Neural cell (in vitro differentiated cells): ENCODE data around the gene ZCRB1. TPM values are rescaled to one million over a fixed set of nuclear protein-coding genes. Genes with fewer than 3 reads are reported as not detected.

ENCODE experiments used
- H2AFZ ChIP-seq: fragments of 200-600, 300-800 bp; sonication (generic), shearing (Covaris generic); 2 replicates; pipeline ENCODE4 v1.6.0; 2014; ENCODE audit warnings: low read depth, mild to moderate bottlenecking, antibody characterized with exemption, low read length, moderate library complexity
- H3F3A ChIP-seq: fragments of 200-600 bp; shearing (Covaris generic); 2 replicates; pipeline ENCODE4 v1.6.1; 2016; ENCODE audit warnings: mild to moderate bottlenecking, moderate library complexity, mixed read lengths, antibody characterized with exemption, low read length; ENCODE audit not compliant: insufficient read depth, poor library complexity, severe bottlenecking
- H3K27ac ChIP-seq: fragments of 200-600, 300-800 bp; sonication (generic), shearing (Covaris generic); 2 replicates; pipeline ENCODE4 v1.5.1; 2014; ENCODE audit warnings: mild to moderate bottlenecking, low read length, moderate library complexity
- H3K27me3 ChIP-seq: fragments of 300-800, 200-600 bp; sonication (generic), shearing (Covaris generic); 2 replicates; pipeline ENCODE4 v1.6.0; 2014; ENCODE audit warnings: mild to moderate bottlenecking, low read depth, low read length, moderate library complexity; ENCODE audit not compliant: insufficient read depth
- H3K36me3 ChIP-seq: fragments of 300-800, 200-600 bp; sonication (generic), shearing (Covaris generic); 2 replicates; pipeline ENCODE4 v1.5.1; 2014; ENCODE audit warnings: mild to moderate bottlenecking, antibody characterized with exemption, low read length, moderate library complexity; ENCODE audit not compliant: insufficient read depth
- H3K4me2 ChIP-seq: fragments of 300-800, 200-600 bp; sonication (generic), shearing (Covaris generic); 2 replicates; pipeline ENCODE4 v1.6.0; 2014; ENCODE audit warnings: mild to moderate bottlenecking, low read length
- H3K4me3 ChIP-seq: fragments of 300-800, 200-600 bp; sonication (generic), shearing (Covaris generic); 2 replicates; pipeline ENCODE4 v1.5.1; 2014; ENCODE audit warnings: mild to moderate bottlenecking, low read length, moderate library complexity
- H3K79me2 ChIP-seq: fragments of 200-600 bp; shearing (Covaris generic); replicated peaks from 2 replicates; pipeline ENCODE4 v1.6.0; 2014; ENCODE audit warnings: mild to moderate bottlenecking, low read length, moderate library complexity; ENCODE audit not compliant: insufficient read depth
- H3K9ac ChIP-seq: fragments of 300-800, 200-600 bp; sonication (generic), shearing (Covaris generic); 2 replicates; pipeline ENCODE4 v1.6.1; 2016; ENCODE audit warnings: mild to moderate bottlenecking, low read length, mixed read lengths
- H3K9me2 ChIP-seq: fragments of 200-600 bp; shearing (Covaris generic); 2 replicates; pipeline ENCODE4 v1.6.1; 2016; ENCODE audit warnings: mild to moderate bottlenecking, low read length, mixed read lengths; ENCODE audit not compliant: insufficient read depth
- H3K9me3 ChIP-seq: fragments of 200-600, 300-800 bp; sonication (generic), shearing (Covaris generic); 2 replicates; pipeline ENCODE4 v1.6.1; 2016; ENCODE audit warnings: mild to moderate bottlenecking, mixed run types, low read length, moderate library complexity, mixed read lengths
- H4K20me1 ChIP-seq: fragments of 200-600 bp; shearing (Covaris generic); 2 replicates; pipeline ENCODE4 v1.6.1; 2016; ENCODE audit warnings: mild to moderate bottlenecking, mixed run types; ENCODE audit not compliant: insufficient read depth
- EP300 ChIP-seq: fragments of 450-650 bp; conservative IDR thresholded peaks from 2 replicates; pipeline ENCODE4 v1.6.1; 2014; ENCODE audit warnings: antibody characterized with exemption, mild to moderate bottlenecking, moderate library complexity; ENCODE audit not compliant: poor library complexity, severe bottlenecking
- EZH2 ChIP-seq: fragments of 200-600, 300-800 bp; shearing (Covaris generic), sonication (generic); IDR thresholded peaks from 2 replicates; pipeline ENCODE4 v1.6.1; 2014; ENCODE audit warnings: antibody characterized with exemption, low read length, borderline replicate concordance, mild to moderate bottlenecking; ENCODE audit not compliant: insufficient read depth, poor library complexity, severe bottlenecking
- MXI1 ChIP-seq: fragments of 450-650 bp; conservative IDR thresholded peaks from 2 replicates; pipeline ENCODE4 v1.6.1; 2014; ENCODE audit warnings: antibody characterized with exemption, mild to moderate bottlenecking; ENCODE audit not compliant: poor library complexity, severe bottlenecking
- POLR2AphosphoS5 ChIP-seq: IDR thresholded peaks from 2 replicates; pipeline ENCODE4 v1.6.1; 2012
- RAD21 ChIP-seq: fragments of 450-650 bp; conservative IDR thresholded peaks from 2 replicates; pipeline ENCODE4 v1.6.1; 2014; ENCODE audit warnings: antibody characterized with exemption, mild to moderate bottlenecking, moderate library complexity
- SMC3 ChIP-seq: fragments of 450-650 bp; conservative IDR thresholded peaks from 2 replicates; pipeline ENCODE4 v1.6.1; 2014; ENCODE audit warnings: antibody characterized with exemption, mild to moderate bottlenecking, moderate library complexity; ENCODE audit not compliant: poor library complexity
- TAF1 ChIP-seq: IDR thresholded peaks from 2 replicates; pipeline ENCODE4 v1.6.1; 2012; ENCODE audit warnings: low read depth
- polyA plus RNA-seq: library from polyadenylated mRNA; depleted of rRNA; stranded (reverse); fragments of >200 nt; gene quantifications from 2 replicates; pipeline ENCODE4 v1.2.3, GENCODE V29; 2014
- TF ChIP-seq, protein P1 (sequence below): fragments of 450-650 bp; IDR thresholded peaks from 2 replicates; pipeline ENCODE4 v1.5.1; 2014; ENCODE audit warnings: antibody characterized with exemption, mild to moderate bottlenecking, moderate library complexity; ENCODE audit not compliant: poor library complexity, severe bottlenecking
- TF ChIP-seq, protein P2 (sequence below): IDR thresholded peaks from 2 replicates; pipeline ENCODE4 v1.6.1; 2012; ENCODE audit warnings: borderline replicate concordance

The ZCRB1 gene
- polyA plus RNA-seq, 1 donor from 2014 or later, result 83.9 TPM

DNA sequence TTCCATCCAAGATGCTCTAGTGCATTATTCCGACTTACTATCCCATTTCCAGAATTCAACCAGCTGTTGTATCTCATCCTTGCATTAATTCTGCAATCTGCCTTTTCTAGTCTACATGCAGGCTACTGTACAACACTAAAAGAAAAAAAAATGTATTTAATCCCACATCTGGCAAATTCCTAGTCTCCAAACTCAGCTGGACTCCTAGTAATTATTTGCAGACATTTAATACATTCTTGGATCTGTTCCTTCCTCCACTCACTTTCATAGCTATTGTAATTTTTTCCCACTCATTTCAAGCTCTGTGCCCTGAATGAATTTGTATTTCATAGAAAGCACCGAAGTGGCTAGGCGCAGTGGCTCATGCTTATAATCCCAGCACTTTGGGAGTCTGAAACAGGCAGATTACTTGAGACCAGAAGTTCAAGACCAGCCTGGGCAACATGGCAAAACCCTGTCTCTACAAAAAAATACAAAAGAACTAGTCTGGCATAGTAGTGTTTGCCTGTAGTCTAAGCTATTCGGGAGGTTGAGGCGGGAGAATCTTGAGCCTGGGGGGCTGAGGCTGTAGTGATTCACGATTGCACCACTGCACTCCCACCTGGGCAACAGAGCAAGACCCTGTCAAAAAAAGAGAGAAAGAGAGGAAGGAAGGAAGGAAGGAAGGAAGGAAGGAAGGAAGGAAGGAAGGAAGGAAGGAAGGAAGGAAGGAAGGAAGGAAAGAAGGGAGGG is 48.3 kb downstream of the ZCRB1 start:
- Histone ChIP-seq H3K27me3 (no peaks in the 10 kb centered on the region), H3K4me3 (no peak overlapping the region), H4K20me1 (no peaks in the 10 kb centered on the region), H3F3A (no peaks in the 10 kb centered on the region), H3K4me2 (no peak overlapping the region), H3K36me3 (no peaks in the 10 kb centered on the region), H3K27ac (no peak overlapping the region), H3K9me3 (no peaks in the 10 kb centered on the region), H3K9me2 (no peaks in the 10 kb centered on the region), H3K79me2 (no peaks in the 10 kb centered on the region), H3K9ac (no peak overlapping the region), H2AFZ (no peak overlapping the region)
- TF ChIP-seq EZH2 (no peak), POLR2AphosphoS5 (no peak), SMC3 (no peak), TAF1 (no peak), MXI1 (no peak), EP300 (no peak), RAD21 (no peak)
- TF ChIP-seq, protein P1, sequence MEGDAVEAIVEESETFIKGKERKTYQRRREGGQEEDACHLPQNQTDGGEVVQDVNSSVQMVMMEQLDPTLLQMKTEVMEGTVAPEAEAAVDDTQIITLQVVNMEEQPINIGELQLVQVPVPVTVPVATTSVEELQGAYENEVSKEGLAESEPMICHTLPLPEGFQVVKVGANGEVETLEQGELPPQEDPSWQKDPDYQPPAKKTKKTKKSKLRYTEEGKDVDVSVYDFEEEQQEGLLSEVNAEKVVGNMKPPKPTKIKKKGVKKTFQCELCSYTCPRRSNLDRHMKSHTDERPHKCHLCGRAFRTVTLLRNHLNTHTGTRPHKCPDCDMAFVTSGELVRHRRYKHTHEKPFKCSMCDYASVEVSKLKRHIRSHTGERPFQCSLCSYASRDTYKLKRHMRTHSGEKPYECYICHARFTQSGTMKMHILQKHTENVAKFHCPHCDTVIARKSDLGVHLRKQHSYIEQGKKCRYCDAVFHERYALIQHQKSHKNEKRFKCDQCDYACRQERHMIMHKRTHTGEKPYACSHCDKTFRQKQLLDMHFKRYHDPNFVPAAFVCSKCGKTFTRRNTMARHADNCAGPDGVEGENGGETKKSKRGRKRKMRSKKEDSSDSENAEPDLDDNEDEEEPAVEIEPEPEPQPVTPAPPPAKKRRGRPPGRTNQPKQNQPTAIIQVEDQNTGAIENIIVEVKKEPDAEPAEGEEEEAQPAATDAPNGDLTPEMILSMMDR, result no peak
- TF ChIP-seq, protein P2, sequence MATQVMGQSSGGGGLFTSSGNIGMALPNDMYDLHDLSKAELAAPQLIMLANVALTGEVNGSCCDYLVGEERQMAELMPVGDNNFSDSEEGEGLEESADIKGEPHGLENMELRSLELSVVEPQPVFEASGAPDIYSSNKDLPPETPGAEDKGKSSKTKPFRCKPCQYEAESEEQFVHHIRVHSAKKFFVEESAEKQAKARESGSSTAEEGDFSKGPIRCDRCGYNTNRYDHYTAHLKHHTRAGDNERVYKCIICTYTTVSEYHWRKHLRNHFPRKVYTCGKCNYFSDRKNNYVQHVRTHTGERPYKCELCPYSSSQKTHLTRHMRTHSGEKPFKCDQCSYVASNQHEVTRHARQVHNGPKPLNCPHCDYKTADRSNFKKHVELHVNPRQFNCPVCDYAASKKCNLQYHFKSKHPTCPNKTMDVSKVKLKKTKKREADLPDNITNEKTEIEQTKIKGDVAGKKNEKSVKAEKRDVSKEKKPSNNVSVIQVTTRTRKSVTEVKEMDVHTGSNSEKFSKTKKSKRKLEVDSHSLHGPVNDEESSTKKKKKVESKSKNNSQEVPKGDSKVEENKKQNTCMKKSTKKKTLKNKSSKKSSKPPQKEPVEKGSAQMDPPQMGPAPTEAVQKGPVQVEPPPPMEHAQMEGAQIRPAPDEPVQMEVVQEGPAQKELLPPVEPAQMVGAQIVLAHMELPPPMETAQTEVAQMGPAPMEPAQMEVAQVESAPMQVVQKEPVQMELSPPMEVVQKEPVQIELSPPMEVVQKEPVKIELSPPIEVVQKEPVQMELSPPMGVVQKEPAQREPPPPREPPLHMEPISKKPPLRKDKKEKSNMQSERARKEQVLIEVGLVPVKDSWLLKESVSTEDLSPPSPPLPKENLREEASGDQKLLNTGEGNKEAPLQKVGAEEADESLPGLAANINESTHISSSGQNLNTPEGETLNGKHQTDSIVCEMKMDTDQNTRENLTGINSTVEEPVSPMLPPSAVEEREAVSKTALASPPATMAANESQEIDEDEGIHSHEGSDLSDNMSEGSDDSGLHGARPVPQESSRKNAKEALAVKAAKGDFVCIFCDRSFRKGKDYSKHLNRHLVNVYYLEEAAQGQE, result no peak

DNA sequence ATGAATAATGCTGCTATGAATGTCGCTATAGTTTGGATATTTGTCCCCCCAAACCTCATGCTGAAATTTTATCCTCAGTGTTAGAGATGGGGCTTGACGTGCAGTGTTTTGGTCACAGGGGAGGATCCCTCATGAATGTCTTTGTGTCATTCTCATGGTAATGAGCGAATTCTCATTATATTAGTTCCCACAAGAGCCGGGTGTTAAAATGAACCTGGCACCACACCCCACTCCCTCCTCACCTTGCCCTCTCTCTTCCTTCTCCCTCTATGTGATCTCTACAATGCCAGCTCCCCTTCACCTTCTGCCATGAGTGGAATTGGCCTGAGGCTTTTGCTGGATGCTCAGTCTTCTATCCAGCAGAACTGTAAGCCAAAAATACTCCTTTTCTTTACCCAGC is 50.4 kb downstream of the ZCRB1 start:
- no peaks in the 10 kb centered on the region for H3K9me3 ChIP-seq
- H3F3A ChIP-seq, result no peaks in the 10 kb centered on the region
- no peak overlapping the region for H3K9ac ChIP-seq
- no peak overlapping the region for H3K4me3 ChIP-seq
- H2AFZ ChIP-seq, result no peak overlapping the region
- H3K4me2 ChIP-seq, result no peak overlapping the region
- no peak overlapping the region for H3K27ac ChIP-seq
- H3K79me2 ChIP-seq, result no peaks in the 10 kb centered on the region
- TF ChIP-seq POLR2AphosphoS5 (no peak), MXI1 (no peak), EZH2 (no peak), EP300 (no peak), SMC3 (no peak), RAD21 (no peak), TAF1 (no peak)
- TF ChIP-seq, protein P2, result no peak
- TF ChIP-seq, protein P1, result no peak
- H4K20me1 ChIP-seq, result no peaks in the 10 kb centered on the region
- no peaks in the 10 kb centered on the region for H3K36me3 ChIP-seq
- no peaks in the 10 kb centered on the region for H3K27me3 ChIP-seq
- H3K9me2 ChIP-seq, result no peaks in the 10 kb centered on the region
